MM.1S (cell line): ENCODE results near the gene NYNRIN.

Source experiments
- CTCF ChIP-seq: fragments of 300-600 bp; sonication (generic); IDR thresholded peaks from 2 replicates; pipeline ENCODE4 v1.5.1; 2016; ENCODE audit warnings: antibody characterized with exemption, low read length, mixed read lengths
- EZH2 ChIP-seq: fragments of 300-600 bp; sonication (generic); optimal IDR thresholded peaks from 2 replicates; pipeline ENCODE3; 2017; ENCODE audit warnings: low read depth, mild to moderate bottlenecking, antibody characterized with exemption, low read length, mixed read lengths
- EZH2phosphoT487 ChIP-seq: fragments of 300-600 bp; sonication (generic); IDR thresholded peaks from 2 replicates; pipeline ENCODE4 v1.6.1; 2018; ENCODE audit warnings: antibody characterized with exemption, low read length

GRCh38 chr14:24362241-24362960 is 36.4 kb upstream of the NYNRIN start:
- TF ChIP-seq CTCF (no peak), EZH2 (no peak), EZH2phosphoT487 (no peak)
